DOHH2 (cell line): ENCODE results near the gene CDKN2AIP.
A peak's percentile ranks its signal among the peaks of the same experiment; 100 is the strongest.

Experiments used
- H3F3A ChIP-seq: fragments of 200-600 bp; sonication (generic), shearing (Covaris generic); 2 replicates; pipeline ENCODE4 v1.6.0; 2016; ENCODE audit warnings: antibody characterized with exemption, mild to moderate bottlenecking; ENCODE audit not compliant: control insufficient read depth, insufficient read depth
- H3K27ac ChIP-seq: fragments of 200-600 bp; sonication (generic); 2 replicates; pipeline ENCODE4 v1.5.1; 2014; ENCODE audit warnings: low read depth, mild to moderate bottlenecking, low read length, moderate library complexity
- H3K27me3 ChIP-seq: fragments of 200-600 bp; sonication (generic); 2 replicates; pipeline ENCODE4 v1.6.1; 2014; ENCODE audit warnings: mild to moderate bottlenecking, low read length, mixed read lengths; ENCODE audit not compliant: control insufficient read depth
- H3K36me3 ChIP-seq: fragments of 200-600 bp; sonication (generic); 2 replicates; pipeline ENCODE4 v1.6.1; 2014; ENCODE audit warnings: mild to moderate bottlenecking, low read length, moderate library complexity, mixed read lengths; ENCODE audit not compliant: control insufficient read depth
- H3K4me1 ChIP-seq: fragments of 200-600 bp; sonication (generic); 2 replicates; pipeline ENCODE4 v1.6.1; 2014; ENCODE audit warnings: mild to moderate bottlenecking, low read length, mixed read lengths; ENCODE audit not compliant: control insufficient read depth
- H3K4me2 ChIP-seq: fragments of 200-600 bp; sonication (generic); 2 replicates; pipeline ENCODE4 v1.6.0; 2014; ENCODE audit warnings: mild to moderate bottlenecking, low read length, moderate library complexity
- H3K4me3 ChIP-seq: fragments of 200-600 bp; sonication (generic); 2 replicates; pipeline ENCODE4 v1.5.1; 2014; ENCODE audit warnings: mild to moderate bottlenecking, low read length, mixed read lengths
- H3K79me2 ChIP-seq: fragments of 200-600 bp; sonication (generic); 2 replicates; pipeline ENCODE4 v1.6.1; 2014; ENCODE audit warnings: mild to moderate bottlenecking, low read length, mixed read lengths; ENCODE audit not compliant: control insufficient read depth
- H3K9me2 ChIP-seq: fragments of 200-600 bp; sonication (generic); replicated peaks from 2 replicates; pipeline ENCODE4 v1.6.1; 2014; ENCODE audit warnings: mild to moderate bottlenecking, low read length, mixed read lengths; ENCODE audit not compliant: control insufficient read depth
- H3K9me3 ChIP-seq: fragments of 200-600 bp; sonication (generic); 2 replicates; pipeline ENCODE4 v1.6.1; 2014; ENCODE audit warnings: antibody characterized with exemption, low read length, mixed read lengths; ENCODE audit not compliant: control insufficient read depth, insufficient read depth
- H4K20me1 ChIP-seq: fragments of 200-600 bp; sonication (generic); 2 replicates; pipeline ENCODE4 v1.6.0; 2014; ENCODE audit warnings: low read depth, mild to moderate bottlenecking, antibody characterized with exemption, low read length, moderate library complexity; ENCODE audit not compliant: control insufficient read depth, insufficient read depth
- CTCF ChIP-seq: fragments of 200-600 bp; sonication (generic); IDR thresholded peaks from one replicate; pipeline ENCODE4 v1.5.1; 2014; ENCODE audit warnings: antibody characterized with exemption, mild to moderate bottlenecking, low read depth, low read length; ENCODE audit not compliant: poor library complexity, severe bottlenecking
- EZH2phosphoT487 ChIP-seq: fragments of 200-600 bp; sonication (generic); IDR thresholded peaks from 2 replicates; pipeline ENCODE4 v1.6.1; 2017; ENCODE audit warnings: borderline replicate concordance, mild to moderate bottlenecking, antibody characterized with exemption, low read length, moderate library complexity, mixed read lengths

The CDKN2AIP gene

GRCh38 chr4:183443655-183444213 lies 702 bp upstream of the CDKN2AIP start:
- TF ChIP-seq CTCF: no peak
- TF ChIP-seq EZH2phosphoT487: no peak
- peaks cover 41% of the 10 kb centered on the region for H3K36me3 ChIP-seq
- no peaks in the 10 kb centered on the region for H3K9me3 ChIP-seq
- H3K4me3 ChIP-seq: peak overlapping the region; percentile 96
- H3K27ac ChIP-seq: peak overlapping the region; percentile 89
- peaks cover 24% of the 10 kb centered on the region for H4K20me1 ChIP-seq
- peak overlapping the region; percentile 72 for H3K4me2 ChIP-seq
- H3K27me3 ChIP-seq: no peaks in the 10 kb centered on the region; the same call in 1 of the 2 replicates
- H3K4me1 ChIP-seq: peaks cover 34% of the 10 kb centered on the region
- peaks cover 51% of the 10 kb centered on the region for H3K79me2 ChIP-seq
- no peaks in the 10 kb centered on the region for H3K9me2 ChIP-seq
- H3F3A ChIP-seq: peaks cover 7% of the 10 kb centered on the region

DNA sequence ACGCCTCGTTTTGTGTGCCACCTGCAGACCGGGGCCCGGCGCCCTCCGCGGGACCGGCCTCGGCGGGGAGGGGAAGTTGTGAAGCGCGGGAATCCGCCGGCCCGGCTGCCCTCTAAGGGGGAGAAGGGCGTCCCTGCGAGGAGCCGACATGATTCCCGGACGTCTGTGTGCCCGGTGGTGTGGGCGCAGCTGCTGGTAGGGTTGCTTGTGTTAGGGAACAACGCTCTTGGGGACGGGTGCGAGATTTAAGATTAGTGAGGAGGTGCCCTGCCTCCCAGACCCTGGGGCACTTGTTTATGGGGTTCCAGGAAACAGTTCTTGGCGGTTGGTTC lies 627 bp downstream of the CDKN2AIP start:
- Histone ChIP-seq H3K4me3 (peak overlapping the region; percentile 96), H3K9me2 (no peaks in the 10 kb centered on the region), H3K79me2 (peaks cover 58% of the 10 kb centered on the region), H3F3A (peaks cover 16% of the 10 kb centered on the region), H3K27me3 (no peaks in the 10 kb centered on the region; the same call in 1 of the 2 replicates), H3K4me1 (peaks cover 34% of the 10 kb centered on the region), H3K36me3 (peaks cover 54% of the 10 kb centered on the region), H3K27ac (peak overlapping the region; percentile 89), H4K20me1 (peaks cover 30% of the 10 kb centered on the region), H3K9me3 (no peaks in the 10 kb centered on the region), H3K4me2 (peak overlapping the region; percentile 66)
- no peak for TF ChIP-seq EZH2phosphoT487
- peak; percentile 25 for TF ChIP-seq CTCF

DNA sequence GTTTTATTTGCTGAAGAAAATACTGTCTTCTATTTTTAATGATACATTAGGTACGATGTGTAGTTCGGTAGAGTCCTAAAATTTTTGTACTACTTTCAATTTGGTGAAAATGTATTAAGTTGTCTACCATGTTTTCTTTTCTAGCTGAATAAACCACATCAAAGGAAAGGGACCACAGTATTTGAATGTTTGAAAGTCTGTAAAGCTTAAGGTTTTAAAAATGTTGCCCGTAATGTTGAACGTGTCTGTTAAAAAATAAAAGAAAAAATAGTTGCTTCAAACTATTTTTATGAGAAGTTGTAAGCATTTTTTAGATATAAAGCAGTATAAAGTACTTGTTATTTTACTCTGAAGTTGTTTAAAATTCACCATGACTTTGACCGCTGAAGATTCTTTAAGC lies 3.2 kb downstream of the CDKN2AIP start:
- no peaks in the 10 kb centered on the region for H3K27me3 ChIP-seq
- no peaks in the 10 kb centered on the region for H3K9me2 ChIP-seq
- no peak overlapping the region for H3K27ac ChIP-seq
- H4K20me1 ChIP-seq: peaks cover 30% of the 10 kb centered on the region
- no peak for TF ChIP-seq EZH2phosphoT487
- TF ChIP-seq CTCF: no peak
- peaks cover 34% of the 10 kb centered on the region for H3K4me1 ChIP-seq
- H3F3A ChIP-seq: peaks cover 27% of the 10 kb centered on the region
- H3K36me3 ChIP-seq: peaks cover 67% of the 10 kb centered on the region
- peak overlapping the region; percentile 66 for H3K4me2 ChIP-seq
- H3K4me3 ChIP-seq: peak overlapping the region; percentile 96; the same call in 1 of the 2 replicates
- H3K9me3 ChIP-seq: no peaks in the 10 kb centered on the region
- peaks cover 58% of the 10 kb centered on the region for H3K79me2 ChIP-seq
